Right lobe of liver (tissue), 6 donors: ENCODE data around the gene DLX2. TPM values are rescaled to one million over a fixed set of nuclear protein-coding genes. Genes with fewer than 3 reads are reported as not detected.

ENCODE experiments used
- ATAC-seq, 4 donors: fragments of 200-7000 bp; cut with Tn5 transposase; one replicate each; pipeline ENCODE4 v1.9.1; 2020; ENCODE audit warnings: mild to moderate bottlenecking in 4 of 4, moderate library complexity in 4 of 4
- DNase-seq, 3 donors: peaks; one replicate each; pipeline ENCODE4 v3.0.0-alpha.2; 2020
- H3K27ac ChIP-seq, 3 donors: fragments of 200-600 bp; one replicate each; pipeline ENCODE4 v1.8.0; 2022
- H3K27me3 ChIP-seq, 2 donors: fragments of 200-600 bp; one replicate each; pipeline ENCODE4 v1.8.0; 2022
- H3K36me3 ChIP-seq, 4 donors: fragments of 200-600 bp; sonication (generic) in 1 of 4; one replicate each; pipeline versions ENCODE4 v1.5.1 to v1.8.0; 2017 to 2022; ENCODE audit warnings: control low read depth in 1 of 4
- H3K4me1 ChIP-seq, 4 donors: fragments of 200-600 bp; sonication (generic) in 1 of 4; one replicate each; pipeline versions ENCODE4 v1.5.1 to v1.8.0; 2017 to 2022; ENCODE audit warnings: control low read depth in 1 of 4
- H3K4me3 ChIP-seq, 3 donors: fragments of 200-600 bp; one replicate each; pipeline ENCODE4 v1.8.0; 2022
- H3K9me3 ChIP-seq, 4 donors: fragments of 200-600 bp; sonication (generic) in 1 of 4; one replicate each; pipeline versions ENCODE4 v1.5.1 to v1.8.0; 2017 to 2022; ENCODE audit warnings: control low read depth in 1 of 4
- CTCF ChIP-seq, 4 donors: fragments of 200-600 bp in 3 of 4; fragments of 450-650 bp in 1 of 4; IDR thresholded peaks; one replicate each; pipeline versions ENCODE4 v1.5.1 to v1.8.0; 2016 to 2022; ENCODE audit warnings: antibody characterized with exemption in 4 of 4, mild to moderate bottlenecking in 2 of 4
- POLR2A ChIP-seq: fragments of 450-650 bp; IDR thresholded peaks from one replicate; pipeline ENCODE4 v1.6.1; 2017; ENCODE audit warnings: antibody characterized with exemption, mild to moderate bottlenecking
- WGBS: methylation state at CpG from one replicate; pipeline ENCODE4 v1.1.6; 2018; ENCODE audit warnings: low coverage, low lambda C conversion rate; ENCODE audit not compliant: insufficient coverage; ENCODE audit errors: missing lambda C conversion rate; 5-methylcytosine and 5-hydroxymethylcytosine counted together
- intact Hi-C, 2 donors: fragments of 100-400 bp; cut with DNase I; formaldehyde crosslinking; loops; one replicate each; pipeline versions ENCODE4 v1.11.2 to v1.14.1; 2022
- total RNA-seq, 6 experiments: library from RNA; depleted of rRNA in 2 of 6; stranded (reverse); fragments of >200 nt in 2 of 6; fragmentation: NEBNext Ultra II Directional in 3 of 6; extraction: Animal tissue kit (Norgen Biotek cat#: 25700) in 3 of 6; gene quantifications; one replicate each; pipeline versions ENCODE4 v1.1.0 to v1.2.4, GENCODE V29; 2016 to 2023
- donor health status: DM: no; HTN: yes; CAD: no.
- donor health status: DM: no; HTN: no; CAD: no.
- donor health status: DM: no; HTN: no; CAD: no.
- donor health status: DM: no; HTN: yes; CAD: no.
- donor health status: DM: no; HTN: yes; CAD: no.

DLX2 gene
- total RNA-seq, 6 experiments from 2014 or later: not detected

- intact Hi-C loops: no loop called here
- no peak for TF ChIP-seq CTCF (IDR thresholded peaks at IDR 0.05)
- no peak for TF ChIP-seq POLR2A
Observed at GRCh38 chr2:172082944-172083627, 19.6 kb downstream of the DLX2 start.

GRCh38 chr2:172082105-172082943 lies 20.4 kb downstream of the DLX2 start:
- TF ChIP-seq POLR2A: no peak
- TF ChIP-seq CTCF (IDR thresholded peaks at IDR 0.05): no peak
- intact Hi-C loops: no loop called here
- peaks cover 35 to 86% of the 10 kb centered on the region in 2 donors for H3K27me3 ChIP-seq
- H3K4me3 ChIP-seq: no peak overlapping the region
- H3K36me3 ChIP-seq: no peaks in the 10 kb centered on the region
- H3K4me1 ChIP-seq: peaks cover 0 to 27% (median 5%) of the 10 kb centered on the region in 4 donors
- WGBS: 11% methylated on average over 11 of the region's 14 CpGs
- no peak for DNase-seq
- no peaks in the 10 kb centered on the region for H3K9me3 ChIP-seq
- ATAC-seq: no peak
- no peak overlapping the region for H3K27ac ChIP-seq

More at GRCh38 chr2:172082944-172083627, 19.6 kb downstream of the DLX2 start:
- Histone ChIP-seq H3K9me3 (no peaks in the 10 kb centered on the region), H3K4me1 (peaks cover 0 to 27% (median 5%) of the 10 kb centered on the region in 4 donors), H3K4me3 (no peak overlapping the region), H3K27me3 (peaks cover 43 to 92% of the 10 kb centered on the region in 2 donors), H3K27ac (no peak overlapping the region), H3K36me3 (no peaks in the 10 kb centered on the region)
- no peak for ATAC-seq
- no peak for DNase-seq
- WGBS: 8% methylated on average over 28 of the region's 42 CpGs

GRCh38 chr2:172081221-172082022 lies 21.3 kb downstream of the DLX2 start:
- Histone ChIP-seq H3K36me3 (no peaks in the 10 kb centered on the region), H3K27ac (no peak overlapping the region), H3K4me3 (no peak overlapping the region), H3K9me3 (no peaks in the 10 kb centered on the region), H3K27me3 (peaks cover 35 to 77% of the 10 kb centered on the region in 2 donors), H3K4me1 (peaks cover 0 to 22% (median 5%) of the 10 kb centered on the region in 4 donors)
- 9% methylated on average over 15 of the region's 36 CpGs for WGBS
- no peak for DNase-seq
- TF ChIP-seq CTCF (IDR thresholded peaks at IDR 0.05): no peak
- no peak for TF ChIP-seq POLR2A
- intact Hi-C loops: no loop called here
- no peak for ATAC-seq

- H3K4me3 ChIP-seq: no peak overlapping the region
- no peak for TF ChIP-seq CTCF (IDR thresholded peaks at IDR 0.05)
- TF ChIP-seq POLR2A: no peak
- ATAC-seq (no peak), DNase-seq (no peak)
- H3K27ac ChIP-seq: no peak overlapping the region
- no peaks in the 10 kb centered on the region for H3K36me3 ChIP-seq
- H3K9me3 ChIP-seq: no peaks in the 10 kb centered on the region
- peaks cover 29 to 70% of the 10 kb centered on the region in 2 donors for H3K27me3 ChIP-seq
- H3K4me1 ChIP-seq: peaks cover 0 to 18% (median 5%) of the 10 kb centered on the region in 4 donors
- intact Hi-C loops: no loop called here
- 8% methylated on average over 18 of the region's 25 CpGs for WGBS
Observed at GRCh38 chr2:172080641-172081220, 22.0 kb downstream of the DLX2 start.
